C4-2B (cell line): ENCODE results near the gene MSI2.

Source experiments
- CTCF ChIP-seq: fragments of 450-650 bp; conservative IDR thresholded peaks from 2 replicates; pipeline ENCODE4 v1.5.1; 2017; ENCODE audit warnings: mild to moderate bottlenecking
- ZFX ChIP-seq: fragments of 450-650 bp; IDR thresholded peaks from 2 replicates; pipeline ENCODE4 v1.6.1; 2017

GRCh38 chr17:57480438-57481196 lies 224.3 kb downstream of the MSI2 start:
- no peak for TF ChIP-seq CTCF
- TF ChIP-seq ZFX, result no peak
